ENCODE measurements around the gene CD79A. TPM values are rescaled to one million over a fixed set of nuclear protein-coding genes. Genes with fewer than 3 reads are reported as not detected.

The CD79A gene
- total and polyA plus RNA-seq, 11 donors, result 0.37 to 0.88 (median 0.48) TPM; not detected in 7

GRCh38 chr19:41892173-41892902, 15.3 kb downstream of the CD79A start:
- Histone ChIP-seq H3K27me3 (no peaks in the 10 kb centered on the region), H3K36me3 (peaks cover 0 to 79% (median 53%) of the 10 kb centered on the region in 9 donors), H3K9me3 (no peaks in the 10 kb centered on the region), H3K4me3 (no peak overlapping the region), H3K4me1 (peaks cover 0 to 12% (median 3%) of the 10 kb centered on the region in 12 donors), H3K27ac (no peak overlapping the region)
- no peak for TF ChIP-seq CTCF (IDR thresholded peaks at IDR 0.05)
- no peak for TF ChIP-seq POLR2A (IDR thresholded peaks at IDR 0.05)
- no peak for DNase-seq
- WGBS, 4 donors, result 85 to 93% (median 90%) methylated on average over 33 to 34 of the region's 34 CpGs
- intact Hi-C loops (cut with DNase I), result loop anchor here in 1 of 10 donors (5.0 kb wide), 1 partner anchor 50 kb away; no protein-coding TSS in a partner anchor
- no peak for ATAC-seq

- H3K4me1 ChIP-seq, result peaks cover 0 to 5% (median 0%) of the 10 kb centered on the region in 12 donors
- ATAC-seq (no peak), DNase-seq (no peak)
- intact Hi-C loops (cut with DNase I), result loop anchor here in 1 of 10 donors (5.0 kb wide), 1 partner anchor 48 kb away; no protein-coding TSS in a partner anchor
- H3K9me3 ChIP-seq, result no peaks in the 10 kb centered on the region
- no peak for TF ChIP-seq CTCF (IDR thresholded peaks at IDR 0.05)
- TF ChIP-seq POLR2A (IDR thresholded peaks at IDR 0.05), result no peak
- peaks cover 0 to 79% (median 63%) of the 10 kb centered on the region in 9 donors for H3K36me3 ChIP-seq
- 73 to 91% (median 80%) methylated on average over 6 of the region's 6 CpGs for WGBS, 4 donors
- no peaks in the 10 kb centered on the region for H3K27me3 ChIP-seq
- H3K27ac ChIP-seq, result no peak overlapping the region
- no peak overlapping the region for H3K4me3 ChIP-seq
These were observed 16.8 kb downstream of the CD79A start for GRCh38 chr19:41893899-41894298.

- H3K9me3 ChIP-seq, result no peaks in the 10 kb centered on the region
- H3K27me3 ChIP-seq, result no peaks in the 10 kb centered on the region
- 78 to 86% (median 81%) methylated on average over 13 to 14 of the region's 14 CpGs for WGBS, 4 donors
- peaks cover 0 to 5% (median 0%) of the 10 kb centered on the region in 12 donors for H3K4me1 ChIP-seq
- TF ChIP-seq CTCF (IDR thresholded peaks at IDR 0.05) (no peak), POLR2A (IDR thresholded peaks at IDR 0.05) (no peak)
- intact Hi-C loops (cut with DNase I), result loop anchor here in 1 of 10 donors (5.0 kb wide), 1 partner anchor 48 kb away; no protein-coding TSS in a partner anchor
- H3K27ac ChIP-seq, result no peak overlapping the region
- DNase-seq, result no peak
- ATAC-seq, result no peak
- no peak overlapping the region for H3K4me3 ChIP-seq
- peaks cover 0 to 79% (median 61%) of the 10 kb centered on the region in 9 donors for H3K36me3 ChIP-seq
These were observed 17.3 kb downstream of the CD79A start for GRCh38 chr19:41894350-41894749.

GRCh38 chr19:41895745-41896580, 18.9 kb downstream of the CD79A start:
- H3K27me3 ChIP-seq, result no peaks in the 10 kb centered on the region
- intact Hi-C loops (cut with DNase I), result no loop called here
- WGBS, 4 donors, result 84 to 93% (median 90%) methylated on average over 11 to 19 of the region's 19 CpGs
- TF ChIP-seq CTCF (IDR thresholded peaks at IDR 0.05) (no peak), POLR2A (IDR thresholded peaks at IDR 0.05) (no peak)
- ATAC-seq, result no peak
- H3K27ac ChIP-seq, result no peak overlapping the region
- no peak overlapping the region for H3K4me3 ChIP-seq
- no peak for DNase-seq
- peaks cover 0 to 80% (median 71%) of the 10 kb centered on the region in 9 donors for H3K36me3 ChIP-seq
- H3K4me1 ChIP-seq, result peaks cover 0 to 5% (median 0%) of the 10 kb centered on the region in 12 donors
- no peaks in the 10 kb centered on the region for H3K9me3 ChIP-seq

Measured in heart left ventricle (tissue), 16 donors.